NCI-H128 (cell line): ENCODE results near the gene PLS3.

Source experiments
- DNase-seq: peaks from one replicate; lab custom pipeline; 2025; ENCODE audit not compliant: unreplicated experiment; lab: John Stamatoyannopoulos, UW

The PLS3 gene

GRCh38 chrX:115560978-115561604 is at the start of gene PLS3:
Gene PLS3, plus strand, starts transcription at chrX:115561174. Its CDS starts 49,077 bp downstream, at chrX:115610251.
- DNase-seq, result peak; percentile 2

- no peak for DNase-seq
Observed at GRCh38 chrX:115518113-115518512, 42.9 kb upstream of the PLS3 start.

GRCh38 chrX:115521741-115522140 is 39.2 kb upstream of the PLS3 start:
- DNase-seq, result no peak

- DNase-seq, result no peak
Observed at GRCh38 chrX:115522952-115523351, 38.0 kb upstream of the PLS3 start.

GRCh38 chrX:115525486-115525885 is 35.5 kb upstream of the PLS3 start:
- DNase-seq, result peak; percentile 52

- DNase-seq, result no peak
Observed at GRCh38 chrX:115531818-115532403, 29.1 kb upstream of the PLS3 start.

GRCh38 chrX:115533485-115533884 is 27.5 kb upstream of the PLS3 start:
- DNase-seq, result no peak

- no peak for DNase-seq
Observed at GRCh38 chrX:115534383-115534782, 26.6 kb upstream of the PLS3 start.

GRCh38 chrX:115535421-115535820 is 25.6 kb upstream of the PLS3 start:
- DNase-seq, result no peak

- no peak for DNase-seq
Observed at GRCh38 chrX:115535844-115536243, 25.1 kb upstream of the PLS3 start.

GRCh38 chrX:115539841-115540240 is 21.1 kb upstream of the PLS3 start:
- DNase-seq, result no peak

- DNase-seq, result peak; percentile 6
Observed at GRCh38 chrX:115541045-115541444, 19.9 kb upstream of the PLS3 start.

- no peak for DNase-seq
Observed at GRCh38 chrX:115547448-115547847, 13.5 kb upstream of the PLS3 start.

GRCh38 chrX:115549008-115549407 is 12.0 kb upstream of the PLS3 start:
- no peak for DNase-seq

GRCh38 chrX:115553171-115553570 is 7.8 kb upstream of the PLS3 start:
- no peak for DNase-seq

- no peak for DNase-seq
Observed at GRCh38 chrX:115559672-115560071, 1.3 kb upstream of the PLS3 start.

- DNase-seq, result no peak
Observed at GRCh38 chrX:115560211-115560977, 580 bp upstream of the PLS3 start.

GRCh38 chrX:115561605-115562479 is 868 bp downstream of the PLS3 start:
- DNase-seq, result peak; percentile 42

GRCh38 chrX:115562480-115562847 is 1.5 kb downstream of the PLS3 start:
- DNase-seq, result no peak

GRCh38 chrX:115563633-115564162 is 2.7 kb downstream of the PLS3 start:
- DNase-seq, result no peak

- no peak for DNase-seq
Observed at GRCh38 chrX:115564243-115564642, 3.3 kb downstream of the PLS3 start.
